ENCODE results near the gene PHLDB2. TPM values are rescaled to one million over a fixed set of nuclear protein-coding genes. Genes with fewer than 3 reads are reported as not detected.
A peak's percentile ranks its signal among the peaks of the same experiment; 100 is the strongest.
"Not testable (repeated sequence)": the region's sequence is repeated elsewhere in the genome, so short reads cannot be mapped to it uniquely, and the experiment has no call there.

Gene PHLDB2
- total RNA-seq, 2 donors from 2014 or later = 20.2 to 48.1 TPM

DNA sequence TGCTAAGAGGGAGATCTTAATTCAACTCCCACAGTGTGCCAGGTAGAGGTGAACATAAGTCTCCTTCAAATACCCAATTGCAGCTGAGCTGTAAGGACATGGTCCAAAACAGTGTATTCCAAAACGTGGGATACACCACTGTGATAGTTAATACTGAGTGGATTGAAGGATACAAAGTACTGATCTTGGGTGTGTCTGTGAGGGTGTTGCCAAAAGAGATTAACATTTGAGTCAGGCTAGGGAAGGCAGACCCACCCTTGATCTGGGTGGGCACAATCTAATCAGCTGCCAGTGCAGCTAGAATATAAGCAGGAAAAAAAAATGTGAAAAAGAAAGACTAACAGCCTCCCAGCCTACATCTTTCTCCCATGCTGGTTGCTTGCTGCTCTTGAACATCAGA is 45.1 kb upstream of the PHLDB2 start:
- no peak overlapping the region for H3K27ac ChIP-seq
- no peaks in the 10 kb centered on the region for H3K36me3 ChIP-seq
- H3K4me1 ChIP-seq = peaks cover 0 to 6% of the 10 kb centered on the region in 2 donors
- no peaks in the 10 kb centered on the region for H3K27me3 ChIP-seq
- DNase-seq (ENCODE audit: low spot score) = no peak
- TF ChIP-seq, protein P1, sequence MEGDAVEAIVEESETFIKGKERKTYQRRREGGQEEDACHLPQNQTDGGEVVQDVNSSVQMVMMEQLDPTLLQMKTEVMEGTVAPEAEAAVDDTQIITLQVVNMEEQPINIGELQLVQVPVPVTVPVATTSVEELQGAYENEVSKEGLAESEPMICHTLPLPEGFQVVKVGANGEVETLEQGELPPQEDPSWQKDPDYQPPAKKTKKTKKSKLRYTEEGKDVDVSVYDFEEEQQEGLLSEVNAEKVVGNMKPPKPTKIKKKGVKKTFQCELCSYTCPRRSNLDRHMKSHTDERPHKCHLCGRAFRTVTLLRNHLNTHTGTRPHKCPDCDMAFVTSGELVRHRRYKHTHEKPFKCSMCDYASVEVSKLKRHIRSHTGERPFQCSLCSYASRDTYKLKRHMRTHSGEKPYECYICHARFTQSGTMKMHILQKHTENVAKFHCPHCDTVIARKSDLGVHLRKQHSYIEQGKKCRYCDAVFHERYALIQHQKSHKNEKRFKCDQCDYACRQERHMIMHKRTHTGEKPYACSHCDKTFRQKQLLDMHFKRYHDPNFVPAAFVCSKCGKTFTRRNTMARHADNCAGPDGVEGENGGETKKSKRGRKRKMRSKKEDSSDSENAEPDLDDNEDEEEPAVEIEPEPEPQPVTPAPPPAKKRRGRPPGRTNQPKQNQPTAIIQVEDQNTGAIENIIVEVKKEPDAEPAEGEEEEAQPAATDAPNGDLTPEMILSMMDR (IDR thresholded peaks at IDR 0.05) = no peak
- H3K9me3 ChIP-seq = no peaks in the 10 kb centered on the region
- no peak overlapping the region for H3K4me3 ChIP-seq

DNA sequence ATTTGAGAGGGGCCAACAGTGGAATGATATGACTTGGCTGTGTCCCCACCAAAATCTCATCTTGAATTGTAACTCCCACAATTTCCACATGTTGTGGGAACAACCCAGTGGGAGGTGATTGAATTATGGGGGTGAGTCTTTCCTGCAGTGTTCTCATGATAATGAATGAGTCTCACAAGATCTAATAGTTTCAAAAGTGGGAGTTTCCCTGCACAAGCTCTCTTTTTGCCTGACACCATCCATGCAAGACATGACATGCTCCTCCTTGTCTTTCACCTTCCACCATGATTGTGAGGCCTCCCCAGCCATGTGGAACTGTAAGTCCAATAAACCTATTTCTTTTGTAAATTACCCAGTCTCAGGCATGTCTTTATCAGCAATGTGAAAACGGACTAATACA is 42.3 kb upstream of the PHLDB2 start:
- not testable (repeated sequence) for DNase-seq (ENCODE audit: low spot score); H3K4me3 ChIP-seq; H3K27me3 ChIP-seq; H3K27ac ChIP-seq; H3K36me3 ChIP-seq; H3K4me1 ChIP-seq
- peaks cover 0 to 10% of the 10 kb centered on the region in 2 donors for H3K9me3 ChIP-seq

DNA sequence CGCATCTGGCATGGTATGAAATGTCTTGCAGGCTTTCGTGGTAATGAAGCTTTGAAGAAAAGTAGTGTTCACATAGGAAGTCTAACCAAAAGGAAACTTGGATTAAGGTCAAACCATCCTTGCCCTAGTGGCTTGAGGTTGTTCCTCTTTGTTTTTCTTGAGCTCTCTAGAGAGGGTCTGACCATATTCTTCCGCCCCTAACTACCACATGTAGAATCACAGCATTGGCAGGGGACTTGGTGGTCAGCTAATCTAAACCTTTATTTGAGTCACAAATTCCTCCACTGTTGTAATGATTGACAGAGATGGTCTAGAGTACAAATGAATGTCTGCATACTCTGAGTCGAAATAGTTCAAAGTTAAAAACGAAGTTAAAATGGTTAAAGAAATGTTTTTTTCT is 39.1 kb upstream of the PHLDB2 start:
- peaks cover 0 to 6% of the 10 kb centered on the region in 2 donors for H3K4me1 ChIP-seq

DNA sequence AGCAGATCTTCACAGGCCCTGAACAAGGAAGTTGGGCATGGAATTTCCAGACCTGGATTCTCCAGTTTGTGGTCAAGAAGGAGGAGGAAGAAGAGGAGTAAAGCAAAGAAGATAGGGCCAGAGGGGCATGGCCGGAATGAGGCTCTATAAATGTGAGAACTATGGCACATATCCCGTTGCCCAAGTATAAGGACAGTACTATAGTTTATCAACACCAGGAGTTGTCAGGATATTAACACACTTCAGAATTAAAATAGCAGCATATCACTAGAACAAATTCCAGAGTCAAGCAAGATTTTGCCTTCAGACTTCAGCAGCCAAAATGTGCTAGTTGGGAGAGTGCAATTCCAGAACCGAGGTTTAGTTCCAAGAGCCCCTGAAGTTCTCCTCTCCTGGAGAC is 38.4 kb upstream of the PHLDB2 start:
- H3K9me3 ChIP-seq = peaks cover 0 to 10% of the 10 kb centered on the region in 2 donors
- H3K4me1 ChIP-seq = peaks cover 0 to 6% of the 10 kb centered on the region in 2 donors
- H3K4me3 ChIP-seq = no peak overlapping the region
- DNase-seq (ENCODE audit: low spot score) = no peak
- H3K27ac ChIP-seq = peak overlapping the region in 1 of 2 donors; percentile 54
- no peaks in the 10 kb centered on the region for H3K27me3 ChIP-seq
- H3K36me3 ChIP-seq = no peaks in the 10 kb centered on the region
- TF ChIP-seq, protein P1 (IDR thresholded peaks at IDR 0.05) = no peak

More for the DNA sequence above, 39.1 kb upstream of the PHLDB2 start:
- H3K36me3 ChIP-seq = no peaks in the 10 kb centered on the region
- TF ChIP-seq, protein P1 (IDR thresholded peaks at IDR 0.05) = no peak
- peaks cover 0 to 10% of the 10 kb centered on the region in 2 donors for H3K9me3 ChIP-seq
- H3K27me3 ChIP-seq = no peaks in the 10 kb centered on the region
- H3K27ac ChIP-seq = no peak overlapping the region
- no peak for DNase-seq (ENCODE audit: low spot score)
- H3K4me3 ChIP-seq = no peak overlapping the region

DNA sequence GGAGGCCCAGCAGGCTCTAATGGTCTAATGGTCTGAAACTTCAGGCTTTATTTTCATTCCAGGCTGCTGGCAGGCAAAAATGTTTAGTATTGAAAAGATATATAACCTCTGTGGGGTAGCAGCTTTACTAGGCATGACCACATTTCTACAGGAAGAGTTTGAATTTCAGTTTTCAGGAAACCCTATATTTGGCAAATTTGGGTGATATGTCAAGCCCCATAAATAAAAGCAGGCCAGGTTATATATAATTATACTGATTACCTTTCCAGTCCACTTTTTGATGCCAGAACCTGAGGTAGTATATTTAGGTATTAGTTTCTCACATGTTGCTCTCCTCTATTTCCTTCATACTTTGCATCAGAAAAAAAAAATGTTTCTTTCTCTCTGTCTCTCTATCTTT is 37.2 kb upstream of the PHLDB2 start:
- Histone ChIP-seq H3K27me3 (no peaks in the 10 kb centered on the region), H3K9me3 (peaks cover 0 to 10% of the 10 kb centered on the region in 2 donors), H3K36me3 (no peaks in the 10 kb centered on the region), H3K27ac (no peak overlapping the region), H3K4me1 (peaks cover 0 to 6% of the 10 kb centered on the region in 2 donors), H3K4me3 (no peak overlapping the region)
- no peak for DNase-seq (ENCODE audit: low spot score)
- TF ChIP-seq, protein P1 (IDR thresholded peaks at IDR 0.05) = no peak

DNA sequence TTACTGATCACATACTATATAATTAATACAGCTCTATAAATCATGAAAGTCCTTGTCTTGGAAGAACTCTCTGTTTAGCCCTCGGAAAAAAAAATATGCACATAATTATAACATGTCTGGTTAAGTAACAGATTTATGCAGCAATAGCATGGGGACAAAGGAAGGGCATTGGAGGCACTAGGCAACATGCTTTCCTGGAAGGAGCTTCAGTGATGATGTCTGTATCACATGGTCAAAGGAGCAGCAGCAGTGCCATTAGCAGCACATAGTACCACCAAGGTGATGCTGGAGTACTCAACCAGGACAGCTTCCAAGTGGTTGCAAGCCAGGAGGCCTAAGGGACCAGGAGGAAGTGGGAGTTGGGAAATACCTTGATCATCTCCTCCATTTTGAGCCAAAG is 36.3 kb upstream of the PHLDB2 start:
- Histone ChIP-seq H3K27ac (no peak overlapping the region), H3K9me3 (peaks cover 0 to 10% of the 10 kb centered on the region in 2 donors), H3K4me3 (no peak overlapping the region), H3K27me3 (no peaks in the 10 kb centered on the region), H3K36me3 (no peaks in the 10 kb centered on the region), H3K4me1 (peaks cover 0 to 6% of the 10 kb centered on the region in 2 donors)
- DNase-seq (ENCODE audit: low spot score) = no peak
- TF ChIP-seq, protein P1 (IDR thresholded peaks at IDR 0.05) = no peak
